GM12878 (cell line): ENCODE results near the gene AP1B1. TPM values are rescaled to one million over a fixed set of nuclear protein-coding genes. Genes with fewer than 3 reads are reported as not detected.

Source experiments
- ATAC-seq: fragments of 200-7000 bp; cut with Tn5 transposase; 3 replicates; pipeline ENCODE4 v1.9.1; 2020; ENCODE audit warnings: mild to moderate bottlenecking, moderate library complexity
- BruUV-seq: library from RNA; stranded (reverse); fragments of 400-500 nt; replicated peaks from 2 replicates; lab custom pipeline; 2021; lab: Mats Ljungman, UMichigan
- CTCF ChIA-PET: fragments of 300-600 bp; sonication (Branson Sonifier 250); formaldehyde crosslinking; extraction: SDS; loops from one replicate; lab custom pipeline; 2021; ENCODE audit warnings: inconsistent platforms; lab: Yijun Ruan, JAX
- POLR2A ChIA-PET: fragments of 350-600 bp; formaldehyde crosslinking; extraction: SDS; loops from one replicate; lab custom pipeline; 2021; ENCODE audit warnings: inconsistent platforms; lab: Charles Lee
- RAD21 ChIA-PET: fragments of 300-600 bp; sonication (Branson Sonifier 250); formaldehyde crosslinking; loops from one replicate; lab custom pipeline; 2023; ENCODE audit warnings: antibody characterized with exemption; ENCODE audit not compliant: unreplicated experiment; lab: Charles Lee
- SMC1A ChIA-PET: fragments of 300-600 bp; sonication (Branson Sonifier 250); formaldehyde crosslinking; loops from one replicate; lab custom pipeline; 2023; ENCODE audit not compliant: unreplicated experiment, uncharacterized antibody; lab: Charles Lee
- DNase-seq: peaks from one replicate; pipeline ENCODE4 v3.0.0-alpha.2; 2011; ENCODE audit warnings: low read depth, low spot score
- FAIRE-seq: peaks from 3 replicates; lab custom pipeline; 2011; peaks lifted over from hg19 to GRCh38; lab: Jason Lieb, UNC
- H2AFZ ChIP-seq: 2 replicates; pipeline ENCODE4 v1.6.0; 2011; ENCODE audit warnings: low read depth, low read length, control low read depth; ENCODE audit not compliant: control insufficient read depth
- H3K27ac ChIP-seq: 2 replicates; pipeline ENCODE4 v1.5.1; 2011; ENCODE audit warnings: control low read depth; ENCODE audit not compliant: control insufficient read depth, insufficient read depth
- H3K27me3 ChIP-seq, 2 experiments: replicated peaks in 1 of 2; 2 replicates each; pipeline versions ENCODE4 v1.6.0 to v1.6.1; 2011; ENCODE audit warnings: low read length in 1 of 2; ENCODE audit not compliant: control insufficient read depth in 2 of 2, insufficient read depth in 2 of 2
- H3K36me3 ChIP-seq, 2 experiments: 2 replicates each; pipeline ENCODE4 v1.5.1; 2011; ENCODE audit warnings: low read length in 1 of 2; ENCODE audit not compliant: control insufficient read depth in 2 of 2, insufficient read depth in 2 of 2
- H3K4me1 ChIP-seq: 2 replicates; pipeline ENCODE4 v1.6.1; 2011; ENCODE audit warnings: mild to moderate bottlenecking, low read length, moderate library complexity, mixed read lengths; ENCODE audit not compliant: control insufficient read depth, insufficient read depth
- H3K4me2 ChIP-seq: 2 replicates; pipeline ENCODE4 v1.6.0; 2011; ENCODE audit warnings: control low read depth; ENCODE audit not compliant: control insufficient read depth, insufficient read depth
- H3K4me3 ChIP-seq: fragments of 200-600 bp; sonication (generic); 2 replicates; pipeline ENCODE4 v1.5.1; 2016
- H3K79me2 ChIP-seq: 2 replicates; pipeline ENCODE4 v1.6.0; 2011; ENCODE audit warnings: low read length; ENCODE audit not compliant: control insufficient read depth, insufficient read depth
- H3K9ac ChIP-seq: 2 replicates; pipeline ENCODE4 v1.8.0; 2011; ENCODE audit warnings: low read length, control low read depth, mixed read lengths; ENCODE audit not compliant: control insufficient read depth, insufficient read depth
- H3K9me3 ChIP-seq: replicated peaks from 3 replicates; pipeline ENCODE4 v1.5.1; 2011; ENCODE audit warnings: mild to moderate bottlenecking, low read length; ENCODE audit not compliant: control insufficient read depth, insufficient read depth
- H4K20me1 ChIP-seq: 2 replicates; pipeline ENCODE4 v1.6.0; 2011; ENCODE audit not compliant: control insufficient read depth, insufficient read depth
- CBFB ChIP-seq: IDR thresholded peaks from 2 replicates; pipeline ENCODE4 v1.6.1; 2016; ENCODE audit warnings: antibody characterized with exemption, low read depth
- CBX5 ChIP-seq: sonication (generic); IDR thresholded peaks from 2 replicates; pipeline ENCODE4 v1.6.1; 2016; ENCODE audit warnings: low read depth, moderate library complexity, mild to moderate bottlenecking, inconsistent platforms
- EZH2 ChIP-seq: IDR thresholded peaks from 2 replicates; pipeline ENCODE4 v1.6.1; 2012; ENCODE audit warnings: low read depth, mild to moderate bottlenecking, control low read depth, inconsistent platforms, low read length, borderline replicate concordance; ENCODE audit not compliant: control insufficient read depth
- FOXK2 ChIP-seq: fragments of 450-650 bp; IDR thresholded peaks from 2 replicates; pipeline ENCODE4 v1.6.1; 2017; ENCODE audit warnings: mild to moderate bottlenecking, moderate library complexity
- FOXM1 ChIP-seq: IDR thresholded peaks from 2 replicates; pipeline ENCODE4 v1.6.1; 2012; ENCODE audit warnings: low read depth, mild to moderate bottlenecking, inconsistent platforms, low read length, moderate library complexity
- HSF1 ChIP-seq: fragments of 150-350 bp; IDR thresholded peaks from 2 replicates; pipeline ENCODE4 v1.6.1; 2014; ENCODE audit warnings: mild to moderate bottlenecking, low read depth, low read length
- LARP7 ChIP-seq: fragments of 450-650 bp; IDR thresholded peaks from 2 replicates; pipeline ENCODE4 v1.6.1; 2017; ENCODE audit warnings: mild to moderate bottlenecking
- MYB ChIP-seq: fragments of 150-350 bp; IDR thresholded peaks from 2 replicates; pipeline ENCODE4 v1.6.1; 2014; ENCODE audit warnings: mild to moderate bottlenecking, low read depth, low read length, borderline replicate concordance
- NR2F1 ChIP-seq: fragments of 450-650 bp; conservative IDR thresholded peaks from 2 replicates; pipeline ENCODE4 v1.6.1; 2017; ENCODE audit warnings: mild to moderate bottlenecking
- RB1 ChIP-seq: fragments of 450-650 bp; formaldehyde crosslinking; IDR thresholded peaks from 2 replicates; pipeline ENCODE4 v1.6.1; 2017; ENCODE audit warnings: mild to moderate bottlenecking, borderline replicate concordance
- RELA ChIP-seq: fragments of 450-650 bp; IDR thresholded peaks from 2 replicates; pipeline ENCODE4 v1.8.0; 2014; ENCODE audit warnings: borderline replicate concordance; ENCODE audit not compliant: partially characterized antibody
- SMARCA5 ChIP-seq: fragments of 450-650 bp; IDR thresholded peaks from 2 replicates; pipeline ENCODE4 v1.6.1; 2017; ENCODE audit warnings: mild to moderate bottlenecking
- YY1 ChIP-seq: IDR thresholded peaks from 2 replicates; pipeline ENCODE4 v1.6.1; 2011; ENCODE audit warnings: low read depth, mild to moderate bottlenecking, low read length
- WGBS: methylation state at CpG from one replicate; pipeline ENCODE4 v1.1.6; 2016; ENCODE audit warnings: low lambda C conversion rate; ENCODE audit not compliant: insufficient replicate concordance, insufficient coverage; ENCODE audit errors: missing lambda C conversion rate; 5-methylcytosine and 5-hydroxymethylcytosine counted together
- in situ Hi-C: fragments of 300-500 bp; cut with MboI; formaldehyde crosslinking; loops from 9 replicates; pipeline ENCODE4 v1.14.3; 2018; ENCODE audit warnings: mixed read lengths
- intact Hi-C: fragments of 100-400 bp; cut with micrococcal nuclease; formaldehyde crosslinking; loops from one replicate; pipeline ENCODE4 v1.14.2; 2022; ENCODE audit not compliant: unreplicated experiment
- polyA plus RNA-seq, 11 experiments: library from polyadenylated mRNA; depleted of rRNA in 4 of 11; unstranded in 6 of 11; stranded (reverse) in 5 of 11; fragments of >200 nt; fragmentation: Nextera tagmentation in 4 of 11; fragmentation: Illumina TruSeq in 1 of 11; extraction: Ambion mirVana in 4 of 11; extraction: Trizol in 1 of 11; gene quantifications; 1 replicate in 1 of 11; 2 replicates in 10 of 11; pipeline versions ENCODE4 v1.2.1 to v1.2.3, GENCODE V29; 2011 to 2016; ENCODE audit warnings: inconsistent platforms in 2 of 11, missing spikeins in 2 of 11, low read depth in 1 of 11
- total RNA-seq, 4 experiments: library from RNA; depleted of rRNA in 3 of 4; stranded (reverse); fragments of >200 nt in 3 of 4; fragmentation: Illumina TruSeq in 1 of 4; extraction: Trizol in 1 of 4; gene quantifications; 2 replicates each; pipeline versions ENCODE4 v1.2.1 to v1.2.3, GENCODE V29; 2013 to 2021

Gene AP1B1
- total and polyA plus RNA-seq, 10 of the 15 experiments (the other 5 are each of a cell fraction or from before 2014, with no cell fraction given), result 2.1 to 98.6 (median 57.8) TPM

GRCh38 chr22:29338398-29338797 is 50.0 kb downstream of the AP1B1 start:
- no peak overlapping the region for H3K4me2 ChIP-seq
- H3K36me3 ChIP-seq, result peaks cover 24 to 60% of the 10 kb centered on the region in 2 experiments
- TF ChIP-seq CBX5 (no peak), YY1 (no peak), MYB (no peak), FOXK2 (no peak), EZH2 (no peak), RELA (no peak), RB1 (no peak), CBFB (no peak), SMARCA5 (no peak), LARP7 (no peak), HSF1 (no peak), FOXM1 (no peak), NR2F1 (no peak)
- TF ChIP-seq, all 136 proteins: peak for 0
- no peaks in the 10 kb centered on the region for H4K20me1 ChIP-seq
- no peak for DNase-seq
- no peak overlapping the region for H2AFZ ChIP-seq
- H3K9me3 ChIP-seq, result no peaks in the 10 kb centered on the region
- H3K27ac ChIP-seq, result no peak overlapping the region
- in situ Hi-C loops, result no loop called here
- H3K9ac ChIP-seq, result no peak overlapping the region
- 92% methylated on average over 6 of the region's 6 CpGs for WGBS
- no TSS peak for BruUV-seq
- CTCF ChIA-PET, result no interaction called here
- POLR2A ChIA-PET, result no interaction called here
- intact Hi-C loops, result no loop called here
- ATAC-seq, result no peak
- FAIRE-seq, result no peak
- SMC1A ChIA-PET, result no interaction called here
- no peaks in the 10 kb centered on the region for H3K27me3 ChIP-seq
- H3K79me2 ChIP-seq, result no peaks in the 10 kb centered on the region
- H3K4me1 ChIP-seq, result no peaks in the 10 kb centered on the region
- no peak overlapping the region for H3K4me3 ChIP-seq
- RAD21 ChIA-PET, result no interaction called here
